Liver (tissue), 9 donors: ENCODE results near the gene PLD4. TPM values are rescaled to one million over a fixed set of nuclear protein-coding genes. Genes with fewer than 3 reads are reported as not detected.

Experiments used
- DNase-seq: peaks from one replicate; pipeline ENCODE4 v3.0.0-alpha.2; 2017; ENCODE audit warnings: low spot score
- H3K27ac ChIP-seq, 2 donors: one replicate each; pipeline ENCODE4 v1.7.0; 2013; ENCODE audit warnings: inconsistent platforms in 2 of 2, low read length in 2 of 2, control low read depth in 1 of 2, low read depth in 1 of 2, mild to moderate bottlenecking in 1 of 2
- H3K27me3 ChIP-seq, 4 donors: one replicate each; pipeline versions ENCODE4 v1.6.1 to v1.7.0; 2013; ENCODE audit warnings: low read length in 3 of 4, inconsistent platforms in 1 of 4, mild to moderate bottlenecking in 1 of 4, moderate library complexity in 1 of 4; ENCODE audit not compliant: control insufficient read depth in 4 of 4, insufficient read depth in 4 of 4
- H3K36me3 ChIP-seq, 4 donors: one replicate each; pipeline versions ENCODE4 v1.6.1 to v1.7.0; 2013; ENCODE audit warnings: low read length in 3 of 4, mild to moderate bottlenecking in 3 of 4, low read depth in 1 of 4, moderate library complexity in 1 of 4; ENCODE audit not compliant: control insufficient read depth in 4 of 4, insufficient read depth in 3 of 4
- H3K4me1 ChIP-seq, 4 donors: one replicate each; pipeline versions ENCODE4 v1.6.1 to v1.7.0; 2013; ENCODE audit warnings: low read length in 3 of 4, mild to moderate bottlenecking in 3 of 4, moderate library complexity in 1 of 4; ENCODE audit not compliant: control insufficient read depth in 4 of 4, insufficient read depth in 4 of 4
- H3K4me3 ChIP-seq, 3 donors: one replicate each; pipeline versions ENCODE4 v1.6.1 to v1.7.0; 2013; ENCODE audit warnings: low read length in 3 of 3, control low read depth in 1 of 3, low read depth in 1 of 3, mild to moderate bottlenecking in 1 of 3
- H3K9ac ChIP-seq, 2 donors: one replicate each; pipeline ENCODE4 v1.7.0; 2013; ENCODE audit warnings: low read length in 2 of 2, mild to moderate bottlenecking in 2 of 2, moderate library complexity in 2 of 2, control low read depth in 1 of 2, low read depth in 1 of 2
- H3K9me3 ChIP-seq, 4 donors: one replicate each; pipeline versions ENCODE4 v1.6.1 to v1.7.0; 2013; ENCODE audit warnings: low read length in 3 of 4; ENCODE audit not compliant: control insufficient read depth in 4 of 4
- ATF3 ChIP-seq: IDR thresholded peaks from 2 replicates; pipeline ENCODE4 v1.6.1; 2016; ENCODE audit warnings: antibody characterized with exemption
- EGR1 ChIP-seq, 2 donors: IDR thresholded peaks; 2 replicates each; pipeline ENCODE4 v1.6.1; 2016 to 2018; ENCODE audit warnings: antibody characterized with exemption in 2 of 2, low read depth in 2 of 2
- FOXA2 ChIP-seq: IDR thresholded peaks from 2 replicates; pipeline ENCODE4 v1.6.1; 2016; ENCODE audit warnings: antibody characterized with exemption
- HNF4A ChIP-seq, 2 donors: conservative IDR thresholded peaks; 2 replicates each; pipeline ENCODE4 v1.6.1; 2016; ENCODE audit warnings: antibody characterized with exemption in 2 of 2, mild to moderate bottlenecking in 2 of 2
- NR2F2 ChIP-seq: IDR thresholded peaks from 2 replicates; pipeline ENCODE4 v1.6.1; 2016; ENCODE audit warnings: antibody characterized with exemption
- REST ChIP-seq: IDR thresholded peaks from 2 replicates; pipeline ENCODE4 v1.6.1; 2016; ENCODE audit warnings: antibody characterized with exemption, mild to moderate bottlenecking
- RXRA ChIP-seq, 2 donors: IDR thresholded peaks; 2 replicates each; pipeline ENCODE4 v1.6.1; 2017 to 2018; ENCODE audit warnings: antibody characterized with exemption in 2 of 2, mild to moderate bottlenecking in 1 of 2
- SP1 ChIP-seq: IDR thresholded peaks from 2 replicates; pipeline ENCODE4 v1.6.1; 2018; ENCODE audit warnings: antibody characterized with exemption, mild to moderate bottlenecking
- TAF1 ChIP-seq: conservative IDR thresholded peaks from 2 replicates; pipeline ENCODE4 v1.6.1; 2016; ENCODE audit warnings: antibody characterized with exemption, mild to moderate bottlenecking
- YY1 ChIP-seq: IDR thresholded peaks from 2 replicates; pipeline ENCODE4 v1.6.1; 2016; ENCODE audit warnings: antibody characterized with exemption, mild to moderate bottlenecking
- ZBTB33 ChIP-seq: IDR thresholded peaks from 2 replicates; pipeline ENCODE4 v1.6.1; 2016; ENCODE audit warnings: antibody characterized with exemption
- WGBS: extraction: QIAGEN DNeasy Blood & Tissue Kit; methylation state at CpG from one replicate; pipeline ENCODE4 v1.1.7; 2013; 5-methylcytosine and 5-hydroxymethylcytosine counted together
- polyA plus RNA-seq, 2 donors: library from polyadenylated mRNA; stranded (reverse) in 1 of 2; unstranded in 1 of 2; fragments of 200-250 nt in 1 of 2; fragments of >200 nt in 1 of 2; fragmentation: Nextera tagmentation in 1 of 2; extraction: Ambion mirVana in 1 of 2; gene quantifications; one replicate each; pipeline versions ENCODE4 v1.2.1 to v1.2.3, GENCODE V29; 2013 to 2015
- total RNA-seq, 2 donors: library from RNA; depleted of rRNA; stranded (reverse); fragments of >200 nt; gene quantifications; one replicate each; pipeline ENCODE4 v1.2.3, GENCODE V29; 2014
- TF ChIP-seq, protein P1 (sequence below): IDR thresholded peaks from 2 replicates; pipeline ENCODE4 v1.6.1; 2016; ENCODE audit warnings: antibody characterized with exemption
- TF ChIP-seq, protein P2 (sequence below): fragments of 150-350 bp; IDR thresholded peaks from 2 replicates; pipeline ENCODE4 v1.5.1; 2017; ENCODE audit warnings: improper control_type of control experiment, low read depth, low read length; ENCODE audit not compliant: missing input control
- donor health status: healthy.
- donor health status: healthy.
- donor health status: healthy.
- donor health status: healthy.
- donor health status: healthy.

PLD4 gene
- total and polyA plus RNA-seq, 4 donors: under 0.01 to 14.5 (median 0.35) TPM

GRCh38 chr14:104935955-104936354 is 11.3 kb downstream of the PLD4 start (continued):
- TF ChIP-seq, protein P1, sequence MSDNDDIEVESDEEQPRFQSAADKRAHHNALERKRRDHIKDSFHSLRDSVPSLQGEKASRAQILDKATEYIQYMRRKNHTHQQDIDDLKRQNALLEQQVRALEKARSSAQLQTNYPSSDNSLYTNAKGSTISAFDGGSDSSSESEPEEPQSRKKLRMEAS: no peak
- TF ChIP-seq NR2F2: no peak

GRCh38 chr14:104936361-104937155 is 11.9 kb downstream of the PLD4 start:
- Histone ChIP-seq H3K9ac (no peak overlapping the region), H3K4me3 (no peak overlapping the region), H3K27me3 (peaks cover 0 to 3% (median 0%) of the 10 kb centered on the region in 4 donors), H3K36me3 (no peaks in the 10 kb centered on the region), H3K9me3 (no peaks in the 10 kb centered on the region), H3K27ac (no peak overlapping the region), H3K4me1 (peaks cover 0 to 6% (median 3%) of the 10 kb centered on the region in 4 donors)
- WGBS: 65% methylated on average over 10 of the region's 10 CpGs
- no peak for DNase-seq
- TF ChIP-seq, protein P1: no peak
- TF ChIP-seq YY1: no peak
- no peak for TF ChIP-seq HNF4A (conservative IDR thresholded peaks at IDR 0.05)
- TF ChIP-seq TAF1: no peak
- TF ChIP-seq EGR1 (IDR thresholded peaks at IDR 0.05; ENCODE audit: low read depth in 2 of 2): no peak
- no peak for TF ChIP-seq REST
- TF ChIP-seq NR2F2: no peak
- no peak for TF ChIP-seq ZBTB33
- no peak for TF ChIP-seq RXRA (IDR thresholded peaks at IDR 0.05)
- TF ChIP-seq ATF3: no peak
- TF ChIP-seq, protein P2, sequence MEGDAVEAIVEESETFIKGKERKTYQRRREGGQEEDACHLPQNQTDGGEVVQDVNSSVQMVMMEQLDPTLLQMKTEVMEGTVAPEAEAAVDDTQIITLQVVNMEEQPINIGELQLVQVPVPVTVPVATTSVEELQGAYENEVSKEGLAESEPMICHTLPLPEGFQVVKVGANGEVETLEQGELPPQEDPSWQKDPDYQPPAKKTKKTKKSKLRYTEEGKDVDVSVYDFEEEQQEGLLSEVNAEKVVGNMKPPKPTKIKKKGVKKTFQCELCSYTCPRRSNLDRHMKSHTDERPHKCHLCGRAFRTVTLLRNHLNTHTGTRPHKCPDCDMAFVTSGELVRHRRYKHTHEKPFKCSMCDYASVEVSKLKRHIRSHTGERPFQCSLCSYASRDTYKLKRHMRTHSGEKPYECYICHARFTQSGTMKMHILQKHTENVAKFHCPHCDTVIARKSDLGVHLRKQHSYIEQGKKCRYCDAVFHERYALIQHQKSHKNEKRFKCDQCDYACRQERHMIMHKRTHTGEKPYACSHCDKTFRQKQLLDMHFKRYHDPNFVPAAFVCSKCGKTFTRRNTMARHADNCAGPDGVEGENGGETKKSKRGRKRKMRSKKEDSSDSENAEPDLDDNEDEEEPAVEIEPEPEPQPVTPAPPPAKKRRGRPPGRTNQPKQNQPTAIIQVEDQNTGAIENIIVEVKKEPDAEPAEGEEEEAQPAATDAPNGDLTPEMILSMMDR: no peak
- no peak for TF ChIP-seq FOXA2
- no peak for TF ChIP-seq SP1
